ENCODE results near the gene TMEM214. TPM values are rescaled to one million over a fixed set of nuclear protein-coding genes. Genes with fewer than 3 reads are reported as not detected.

TMEM214 gene
- total RNA-seq, 2 donors from 2014 or later = 59.9 to 119 TPM

DNA sequence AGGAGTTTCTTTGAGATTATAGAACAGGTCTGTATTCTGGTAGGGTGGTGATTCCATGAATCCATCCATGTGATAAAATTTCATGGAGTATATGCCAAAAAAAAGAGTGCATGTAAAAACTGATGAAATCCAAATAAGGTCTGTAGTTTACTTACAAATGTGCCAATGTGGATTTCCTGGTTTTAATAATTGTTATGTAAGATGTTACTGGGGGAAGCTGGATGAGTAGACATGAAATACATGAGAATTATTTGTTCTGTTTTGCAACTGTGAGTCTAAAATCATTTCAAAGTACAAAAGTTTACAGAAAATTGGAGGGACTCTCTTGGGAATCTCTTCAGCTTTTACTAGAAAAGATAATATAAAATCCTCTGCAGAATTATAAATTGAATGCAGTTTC lies 23.7 kb upstream of the TMEM214 start:
- no peaks in the 10 kb centered on the region for H3K9me3 ChIP-seq
- H3K4me3 ChIP-seq = no peak overlapping the region
- no peaks in the 10 kb centered on the region for H3K36me3 ChIP-seq (replicated peaks in 1 of 2; ENCODE audit: insufficient read depth in 1 of 2, low read depth in 2 of 2)
- DNase-seq = no peak
- no peaks in the 10 kb centered on the region for H3K27me3 ChIP-seq
- no peak overlapping the region for H3K27ac ChIP-seq
- TF ChIP-seq POLR2A (IDR thresholded peaks at IDR 0.05) = no peak
- TF ChIP-seq, protein P1, sequence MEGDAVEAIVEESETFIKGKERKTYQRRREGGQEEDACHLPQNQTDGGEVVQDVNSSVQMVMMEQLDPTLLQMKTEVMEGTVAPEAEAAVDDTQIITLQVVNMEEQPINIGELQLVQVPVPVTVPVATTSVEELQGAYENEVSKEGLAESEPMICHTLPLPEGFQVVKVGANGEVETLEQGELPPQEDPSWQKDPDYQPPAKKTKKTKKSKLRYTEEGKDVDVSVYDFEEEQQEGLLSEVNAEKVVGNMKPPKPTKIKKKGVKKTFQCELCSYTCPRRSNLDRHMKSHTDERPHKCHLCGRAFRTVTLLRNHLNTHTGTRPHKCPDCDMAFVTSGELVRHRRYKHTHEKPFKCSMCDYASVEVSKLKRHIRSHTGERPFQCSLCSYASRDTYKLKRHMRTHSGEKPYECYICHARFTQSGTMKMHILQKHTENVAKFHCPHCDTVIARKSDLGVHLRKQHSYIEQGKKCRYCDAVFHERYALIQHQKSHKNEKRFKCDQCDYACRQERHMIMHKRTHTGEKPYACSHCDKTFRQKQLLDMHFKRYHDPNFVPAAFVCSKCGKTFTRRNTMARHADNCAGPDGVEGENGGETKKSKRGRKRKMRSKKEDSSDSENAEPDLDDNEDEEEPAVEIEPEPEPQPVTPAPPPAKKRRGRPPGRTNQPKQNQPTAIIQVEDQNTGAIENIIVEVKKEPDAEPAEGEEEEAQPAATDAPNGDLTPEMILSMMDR (IDR thresholded peaks at IDR 0.05) = no peak
- intact Hi-C loops (cut with DNase I) = no loop called here
- ATAC-seq = no peak
- peaks cover 10% of the 10 kb centered on the region for H3K4me1 ChIP-seq

GRCh38 chr2:27009716-27010115 lies 23.0 kb upstream of the TMEM214 start:
- WGBS, 2 donors = 70 to 71% methylated on average over 2 of the region's 2 CpGs
- no peaks in the 10 kb centered on the region for H3K36me3 ChIP-seq (replicated peaks in 1 of 2; ENCODE audit: insufficient read depth in 1 of 2, low read depth in 2 of 2)
- H3K27ac ChIP-seq = no peak overlapping the region
- H3K4me3 ChIP-seq = no peak overlapping the region
- no peaks in the 10 kb centered on the region for H3K27me3 ChIP-seq
- ATAC-seq (no peak), DNase-seq (no peak)
- intact Hi-C loops (cut with DNase I) = no loop called here
- H3K9me3 ChIP-seq = no peaks in the 10 kb centered on the region
- TF ChIP-seq, protein P1 (IDR thresholded peaks at IDR 0.05) = no peak
- no peak for TF ChIP-seq POLR2A (IDR thresholded peaks at IDR 0.05)
- H3K4me1 ChIP-seq = peaks cover 10% of the 10 kb centered on the region

- 56 to 64% methylated on average over 3 of the region's 3 CpGs for WGBS, 2 donors
- intact Hi-C loops (cut with DNase I) = no loop called here
- H3K27me3 ChIP-seq = no peaks in the 10 kb centered on the region
Measured at GRCh38 chr2:27010139-27010538, 22.6 kb upstream of the TMEM214 start.

GRCh38 chr2:27013738-27014137 lies 19.0 kb upstream of the TMEM214 start:
- no peak for ATAC-seq
- Histone ChIP-seq H3K27ac (no peak overlapping the region), H3K36me3 (replicated peaks in 1 of 2; ENCODE audit: insufficient read depth in 1 of 2, low read depth in 2 of 2) (no peaks in the 10 kb centered on the region), H3K27me3 (no peaks in the 10 kb centered on the region), H3K4me1 (peaks cover 8% of the 10 kb centered on the region), H3K4me3 (no peak overlapping the region), H3K9me3 (no peaks in the 10 kb centered on the region)
- TF ChIP-seq, protein P1 (IDR thresholded peaks at IDR 0.05) = no peak
- TF ChIP-seq POLR2A (IDR thresholded peaks at IDR 0.05) = no peak
- intact Hi-C loops (cut with DNase I) = no loop called here
- DNase-seq = no peak
- WGBS, 2 donors = 92 to 94% methylated on average over 4 of the region's 4 CpGs

More at GRCh38 chr2:27010139-27010538, 22.6 kb upstream of the TMEM214 start:
- DNase-seq (no peak), ATAC-seq (no peak)
- Histone ChIP-seq H3K4me3 (no peak overlapping the region), H3K36me3 (replicated peaks in 1 of 2; ENCODE audit: insufficient read depth in 1 of 2, low read depth in 2 of 2) (no peaks in the 10 kb centered on the region), H3K4me1 (peaks cover 10% of the 10 kb centered on the region), H3K27ac (no peak overlapping the region), H3K9me3 (no peaks in the 10 kb centered on the region)
- no peak for TF ChIP-seq POLR2A (IDR thresholded peaks at IDR 0.05)
- TF ChIP-seq, protein P1 (IDR thresholded peaks at IDR 0.05) = no peak

- Histone ChIP-seq H3K27ac (no peak overlapping the region), H3K27me3 (no peaks in the 10 kb centered on the region), H3K4me1 (peaks cover 8% of the 10 kb centered on the region), H3K36me3 (replicated peaks in 1 of 2; ENCODE audit: insufficient read depth in 1 of 2, low read depth in 2 of 2) (no peaks in the 10 kb centered on the region), H3K4me3 (no peak overlapping the region), H3K9me3 (no peaks in the 10 kb centered on the region)
- TF ChIP-seq, protein P1 (IDR thresholded peaks at IDR 0.05) = no peak
- TF ChIP-seq POLR2A (IDR thresholded peaks at IDR 0.05) = no peak
- ATAC-seq = no peak
- DNase-seq = no peak
- intact Hi-C loops (cut with DNase I) = loop anchor here (5.0 kb wide), 1 partner anchor 53 kb away; no protein-coding TSS in a partner anchor
- WGBS, 2 donors = 73 to 89% methylated on average over 7 to 8 of the region's 8 CpGs
Measured at GRCh38 chr2:27014771-27015433, 17.9 kb upstream of the TMEM214 start.
